A549 treated with RU486 at 1 μM for 4 hours (cell line): Measurements from ENCODE around the gene FAM90A26. TPM values are rescaled to one million over a fixed set of nuclear protein-coding genes. Genes with fewer than 3 reads are reported as not detected.

ENCODE experiments used
- total RNA-seq: library from RNA; stranded (reverse); fragments of 200-300 nt; extraction: Qiagen RNA extraction; gene quantifications from 5 replicates; pipeline ENCODE4 v1.2.3, GENCODE V29; 2022; ENCODE audit warnings: low read depth

FAM90A26 gene, protein sequence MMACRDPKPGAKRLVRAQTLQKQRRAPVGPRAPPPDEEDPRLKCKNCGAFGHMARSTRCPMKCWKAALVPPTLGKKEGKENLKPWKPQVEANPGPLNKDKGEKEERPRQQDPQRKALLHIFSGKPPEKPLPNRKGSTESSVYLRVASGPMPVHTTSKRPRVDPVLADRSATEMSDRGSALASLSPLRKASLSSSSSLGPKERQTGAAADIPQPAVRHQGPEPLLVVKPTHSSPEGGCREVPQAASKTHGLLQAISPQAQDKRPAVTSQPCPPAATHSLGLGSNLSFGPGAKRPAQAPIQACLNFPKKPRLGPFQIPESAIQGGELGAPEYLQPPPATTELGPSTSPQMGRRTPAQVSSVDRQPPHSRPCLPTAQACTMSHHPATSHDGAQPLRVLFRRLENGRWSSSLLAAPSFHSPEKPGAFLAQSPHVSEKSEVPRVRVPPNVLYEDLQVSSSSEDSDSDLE
- total RNA-seq = not detected in 5 replicates

DNA sequence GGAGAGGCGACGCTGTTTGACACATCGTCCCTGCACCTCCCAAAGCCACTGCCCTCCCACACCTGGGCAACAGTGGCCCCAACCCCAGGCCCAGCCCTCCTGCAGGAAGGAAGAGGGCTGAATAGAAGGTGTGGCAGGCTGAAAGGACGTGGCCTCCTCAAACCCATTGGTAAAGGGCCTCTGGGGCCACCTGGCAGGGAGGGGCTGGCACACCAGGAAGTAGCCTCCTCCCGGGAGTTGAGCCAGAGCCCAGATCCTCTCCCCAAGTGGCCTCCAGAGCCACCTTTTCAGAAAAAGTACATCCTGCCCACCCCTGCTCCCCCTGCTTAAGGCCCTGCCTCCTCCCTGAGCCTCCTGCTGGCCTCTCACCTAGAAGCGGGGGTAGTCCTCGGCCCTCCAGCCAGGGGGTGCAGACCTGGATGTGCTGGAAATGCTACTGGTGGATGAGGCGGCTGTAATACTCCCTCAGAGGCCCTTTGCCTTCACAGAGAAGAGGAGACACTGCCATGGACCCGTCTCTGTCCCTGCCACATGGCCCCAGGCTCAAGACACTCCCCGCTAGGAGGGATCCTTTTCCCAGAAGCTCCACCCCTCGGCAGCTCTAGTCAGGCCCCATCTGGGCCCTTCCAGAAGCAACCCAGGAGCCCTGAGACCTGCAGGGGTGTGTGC lies at the start of gene FAM90A26:
Gene FAM90A26, plus strand, starts transcription at position 619 of the 669 bp plus-strand sequence. CDS start 2,764 bp downstream, outside the sequence.

DNA sequence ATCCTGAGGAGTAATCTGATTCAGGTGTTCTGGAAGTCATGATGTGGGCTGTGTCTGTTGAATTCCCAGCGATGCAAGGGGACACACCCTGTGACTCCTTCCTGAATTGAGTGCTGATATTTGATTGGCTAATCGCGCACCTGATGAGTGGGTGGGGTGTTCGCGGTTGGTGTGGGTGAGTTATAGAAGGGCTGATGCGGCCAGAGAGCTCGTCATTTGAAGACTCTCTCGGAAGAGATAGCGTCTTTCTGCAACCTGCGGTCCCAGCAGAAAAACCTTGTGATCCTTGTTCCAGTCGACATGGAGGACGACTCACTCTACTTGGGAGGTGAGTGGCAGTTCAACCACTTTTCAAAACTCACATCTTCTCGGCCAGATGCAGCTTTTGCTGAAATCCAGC lies 40.1 kb downstream of the FAM90A26 start, which contains the start of gene USP17L10:
Gene USP17L10, plus strand, starts transcription at position 301 of the 400 bp plus-strand sequence. Its CDS starts 0 bp downstream, at position 301.

DNA sequence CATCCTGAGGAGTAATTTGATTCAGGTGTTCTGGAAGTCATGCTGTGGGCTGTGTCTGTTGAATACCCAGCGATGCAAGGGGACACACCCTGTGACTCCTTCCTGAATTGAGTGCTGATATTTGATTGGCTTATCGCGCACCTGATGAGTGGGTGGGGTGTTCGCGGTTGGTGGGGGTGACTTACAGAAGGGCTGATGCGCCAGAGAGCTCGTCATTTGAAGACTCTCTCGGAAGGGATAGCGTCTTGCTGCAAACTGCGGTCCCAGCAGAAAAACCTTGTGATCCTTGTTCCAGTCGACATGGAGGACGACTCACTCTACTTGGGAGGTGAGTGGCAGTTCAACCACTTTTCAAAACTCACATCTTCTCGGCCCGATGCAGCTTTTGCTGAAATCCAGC lies 44.9 kb downstream of the FAM90A26 start, which contains the start of gene USP17L11:
Gene USP17L11, plus strand, starts transcription at position 301 of the 400 bp plus-strand sequence. Its CDS starts 0 bp downstream, at position 301.

DNA sequence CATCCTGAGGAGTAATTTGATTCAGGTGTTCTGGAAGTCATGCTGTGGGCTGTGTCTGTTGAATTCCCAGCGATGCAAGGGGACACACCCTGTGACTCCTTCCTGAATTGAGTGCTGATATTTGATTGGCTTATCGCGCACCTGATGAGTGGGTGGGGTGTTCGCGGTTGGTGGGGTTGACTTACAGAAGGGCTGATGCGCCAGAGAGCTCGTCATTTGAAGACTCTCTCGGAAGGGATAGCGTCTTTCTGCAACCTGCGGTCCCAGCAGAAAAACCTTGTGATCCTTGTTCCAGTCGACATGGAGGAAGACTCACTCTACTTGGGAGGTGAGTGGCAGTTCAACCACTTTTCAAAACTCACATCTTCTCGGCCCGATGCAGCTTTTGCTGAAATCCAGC lies 49.6 kb downstream of the FAM90A26 start, which contains the start of gene USP17L12:
Gene USP17L12, plus strand, starts transcription at position 301 of the 400 bp plus-strand sequence. Its CDS starts 0 bp downstream, at position 301.

DNA sequence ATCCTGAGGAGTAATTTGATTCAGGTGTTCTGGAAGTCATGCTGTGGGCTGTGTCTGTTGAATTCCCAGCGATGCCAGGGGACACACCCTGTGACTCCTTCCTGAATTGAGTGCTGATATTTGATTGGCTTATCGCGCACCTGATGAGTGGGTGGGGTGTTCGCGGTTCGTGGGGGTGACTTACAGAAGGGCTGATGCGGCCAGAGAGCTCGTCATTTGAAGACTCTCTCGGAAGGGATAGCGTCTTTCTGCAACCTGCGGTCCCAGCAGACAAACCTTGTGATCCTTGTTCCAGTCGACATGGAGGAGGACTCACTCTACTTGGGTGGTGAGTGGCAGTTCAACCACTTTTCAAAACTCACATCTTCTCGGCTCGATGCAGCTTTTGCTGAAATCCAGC lies 54.4 kb downstream of the FAM90A26 start, which contains the start of gene USP17L13:
Gene USP17L13, plus strand, starts transcription at position 301 of the 400 bp plus-strand sequence. Its CDS starts 0 bp downstream, at position 301.

Other genes with a start within 250 kb of the FAM90A26 start
- not detected in 5 replicates for gene USP17L10, start 40.2 kb downstream of the FAM90A26 start, total RNA-seq
- gene USP17L11, start 45.0 kb downstream of the FAM90A26 start, total RNA-seq = not detected in 5 replicates
- gene USP17L12, start 49.7 kb downstream of the FAM90A26 start, total RNA-seq = not detected in 5 replicates
- not detected in 5 replicates for gene USP17L13, start 54.5 kb downstream of the FAM90A26 start, total RNA-seq
- not detected in 5 replicates for gene USP17L15, start 64.0 kb downstream of the FAM90A26 start, total RNA-seq
- not detected in 5 replicates for gene USP17L17, start 73.5 kb downstream of the FAM90A26 start, total RNA-seq
- not detected in 5 replicates for gene USP17L18, start 78.2 kb downstream of the FAM90A26 start, total RNA-seq
- gene USP17L19, start 83.0 kb downstream of the FAM90A26 start, total RNA-seq = not detected in 5 replicates
- not detected in 5 replicates for gene USP17L20, start 87.7 kb downstream of the FAM90A26 start, total RNA-seq
- gene USP17L21, start 92.5 kb downstream of the FAM90A26 start, total RNA-seq = not detected in 5 replicates
- not detected in 5 replicates for gene USP17L22, start 97.2 kb downstream of the FAM90A26 start, total RNA-seq
- not detected in 5 replicates for gene USP17L24, start 154.8 kb downstream of the FAM90A26 start, total RNA-seq
- not detected in 5 replicates for gene USP17L25, start 159.5 kb downstream of the FAM90A26 start, total RNA-seq
- gene USP17L26, start 164.2 kb downstream of the FAM90A26 start, total RNA-seq = not detected in 5 replicates
- gene USP17L5, start 169.0 kb downstream of the FAM90A26 start, total RNA-seq = not detected in 5 replicates
- gene USP17L27, start 173.7 kb downstream of the FAM90A26 start, total RNA-seq = not detected in 5 replicates
- gene USP17L28, start 178.5 kb downstream of the FAM90A26 start, total RNA-seq = not detected in 5 replicates
- not detected in 5 replicates for gene USP17L29, start 183.2 kb downstream of the FAM90A26 start, total RNA-seq
- gene USP17L30, start 192.7 kb downstream of the FAM90A26 start, total RNA-seq = not detected in 5 replicates